Natural killer cell treated with Interleukin-12 subunit alpha and Interleukin-12 subunit beta and Interleukin-15 and Interleukin-18, amount 100 ng/mL, for 72 hours (primary cell): ENCODE measurements around the gene TEX22. TPM values are rescaled to one million over a fixed set of nuclear protein-coding genes. Genes with fewer than 3 reads are reported as not detected.

ENCODE experiments used
- ATAC-seq, 2 donors: fragments of 150-1000 bp; cut with Tn5 transposase in 1 of 2; sonication (Bioruptor Pico), chemical (Tn5 transposase) in 1 of 2; 2 replicates each; pipeline ENCODE4 v1.10.0; 2021
- DNase-seq: peaks from one replicate; pipeline ENCODE4 v3.0.0; 2022; ENCODE audit warnings: low spot score
- H3K27ac Mint-ChIP-seq, 2 donors: 1 replicate in 1 of 2; 2 replicates in 1 of 2; pipeline ENCODE4 v1.8.0; 2022; ENCODE audit warnings: mixed read lengths in 2 of 2, mild to moderate bottlenecking in 1 of 2, moderate library complexity in 1 of 2
- H3K27me3 Mint-ChIP-seq, 2 donors: 1 replicate in 1 of 2; 2 replicates in 1 of 2; pipeline ENCODE4 v1.8.0; 2022; ENCODE audit warnings: mixed read lengths in 2 of 2
- H3K36me3 Mint-ChIP-seq: one replicate; pipeline ENCODE4 v1.8.0; 2022; ENCODE audit warnings: mixed read lengths
- H3K4me1 Mint-ChIP-seq, 2 donors: 1 replicate in 1 of 2; 2 replicates in 1 of 2; pipeline ENCODE4 v1.8.0; 2022; ENCODE audit warnings: low read depth in 2 of 2, mixed read lengths in 2 of 2, mild to moderate bottlenecking in 1 of 2
- H3K4me3 Mint-ChIP-seq: one replicate; pipeline ENCODE4 v1.8.0; 2022; ENCODE audit warnings: mixed read lengths
- H3K9me3 Mint-ChIP-seq: 2 replicates; pipeline ENCODE4 v1.8.0; 2022; ENCODE audit warnings: mixed read lengths
- total RNA-seq, 2 donors: library from RNA; stranded (reverse); gene quantifications; one replicate each; pipeline ENCODE4 v1.2.3, GENCODE V29; 2022

Gene TEX22
- total RNA-seq, 2 donors from 2014 or later: 2.7 to 3.7 TPM

DNA sequence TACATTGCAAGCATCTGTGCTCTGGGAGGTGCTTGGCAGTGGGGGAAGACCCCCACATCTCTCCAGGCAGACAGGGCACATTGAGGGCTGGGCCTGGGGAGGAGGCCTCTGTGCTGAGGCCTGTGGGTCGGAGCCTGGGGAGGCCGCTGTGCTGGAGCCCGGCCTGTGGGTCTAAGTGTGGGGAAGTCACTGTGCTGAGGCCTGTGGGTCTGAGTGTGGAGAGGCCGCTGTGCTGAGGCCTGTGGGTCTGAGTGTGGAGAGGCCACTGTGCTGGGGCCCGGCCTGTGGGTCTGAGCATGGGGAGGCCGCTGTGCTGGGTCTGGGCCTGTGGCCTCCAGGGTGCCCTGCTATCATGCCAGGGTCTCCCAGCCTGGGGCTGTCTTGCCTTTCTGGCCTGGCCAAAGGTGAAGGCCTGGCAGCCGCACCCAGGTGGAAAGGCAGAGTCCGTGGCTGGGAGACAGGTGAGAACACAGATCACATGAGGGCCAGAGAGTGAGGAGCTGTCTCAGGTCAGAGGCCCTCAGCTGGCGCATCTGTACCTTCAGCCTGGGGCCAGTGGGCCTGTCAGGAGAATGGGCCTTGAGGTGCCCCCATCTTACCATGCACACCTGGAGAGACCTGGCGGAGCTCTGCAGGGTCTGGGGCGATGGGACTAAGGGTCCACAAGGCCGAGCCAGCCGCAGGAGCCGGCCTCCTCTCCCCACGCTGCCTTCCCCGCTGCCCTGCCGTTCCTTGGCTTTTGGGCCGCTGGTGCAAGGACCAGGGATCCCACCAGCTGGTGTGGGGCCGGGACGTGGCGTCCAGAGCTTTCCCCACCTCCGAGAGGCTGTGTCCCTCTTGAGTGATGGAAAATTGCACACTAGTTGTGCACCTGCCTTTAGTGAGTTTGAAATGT lies 57.7 kb downstream of the TEX22 start:
- Mint-ChIP-seq H3K4me3 (no peak overlapping the region), H3K9me3 (no peaks in the 10 kb centered on the region), H3K4me1 (peaks cover 0 to 10% of the 10 kb centered on the region in 2 donors), H3K27me3 (no peaks in the 10 kb centered on the region), H3K27ac (no peak overlapping the region), H3K36me3 (peaks cover 4% of the 10 kb centered on the region)
- ATAC-seq: no peak
- DNase-seq: no peak

GRCh38 chr14:105456736-105457617 lies 58.6 kb downstream of the TEX22 start:
- H3K9me3 Mint-ChIP-seq: no peaks in the 10 kb centered on the region
- H3K4me3 Mint-ChIP-seq: no peak overlapping the region
- peaks cover 4% of the 10 kb centered on the region for H3K36me3 Mint-ChIP-seq
- H3K27me3 Mint-ChIP-seq: no peaks in the 10 kb centered on the region
- peaks cover 0 to 10% of the 10 kb centered on the region in 2 donors for H3K4me1 Mint-ChIP-seq
- DNase-seq: no peak
- no peak overlapping the region for H3K27ac Mint-ChIP-seq
- no peak for ATAC-seq

- ATAC-seq: no peak
- H3K4me3 Mint-ChIP-seq: no peak overlapping the region
- H3K27ac Mint-ChIP-seq: no peak overlapping the region
- H3K4me1 Mint-ChIP-seq: peaks cover 0 to 6% of the 10 kb centered on the region in 2 donors
- no peaks in the 10 kb centered on the region for H3K9me3 Mint-ChIP-seq
- no peak for DNase-seq
- H3K27me3 Mint-ChIP-seq: no peaks in the 10 kb centered on the region
- no peaks in the 10 kb centered on the region for H3K36me3 Mint-ChIP-seq
Observed at GRCh38 chr14:105458010-105458409, 59.7 kb downstream of the TEX22 start.

GRCh38 chr14:105458571-105458970 lies 60.2 kb downstream of the TEX22 start:
- ATAC-seq (no peak), DNase-seq (no peak)
- Mint-ChIP-seq H3K4me3 (no peak overlapping the region), H3K27ac (no peak overlapping the region), H3K27me3 (no peaks in the 10 kb centered on the region), H3K4me1 (peaks cover 0 to 4% of the 10 kb centered on the region in 2 donors), H3K9me3 (no peaks in the 10 kb centered on the region), H3K36me3 (no peaks in the 10 kb centered on the region)

DNA sequence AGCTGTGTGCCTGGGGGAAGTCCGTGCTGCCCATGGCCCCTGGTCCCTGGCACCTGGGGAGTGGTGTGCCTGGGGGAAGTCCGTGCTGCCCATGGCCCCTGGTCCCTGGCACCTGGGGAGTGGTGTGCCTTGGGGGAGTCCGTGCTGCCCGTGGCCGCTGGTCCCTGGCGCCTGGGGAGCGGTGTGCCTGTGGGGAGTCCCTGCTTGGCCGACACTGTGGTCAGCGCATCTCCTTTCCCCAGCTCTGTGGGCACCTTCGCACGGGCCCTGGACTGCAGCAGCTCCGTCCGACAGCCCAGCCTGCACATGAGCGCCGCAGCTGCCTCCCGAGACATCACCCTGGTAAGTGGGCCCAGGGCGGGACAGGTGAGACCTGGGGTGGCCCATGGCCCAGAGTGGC lies 61.8 kb downstream of the TEX22 start:
- Mint-ChIP-seq H3K27ac (no peak overlapping the region), H3K4me3 (no peak overlapping the region), H3K4me1 (peaks cover 0 to 4% of the 10 kb centered on the region in 2 donors), H3K36me3 (no peaks in the 10 kb centered on the region), H3K9me3 (no peaks in the 10 kb centered on the region), H3K27me3 (no peaks in the 10 kb centered on the region)
- ATAC-seq (no peak), DNase-seq (no peak)

GRCh38 chr14:105460616-105461015 lies 62.3 kb downstream of the TEX22 start:
- H3K4me3 Mint-ChIP-seq: no peak overlapping the region
- H3K27ac Mint-ChIP-seq: no peak overlapping the region
- no peaks in the 10 kb centered on the region for H3K9me3 Mint-ChIP-seq
- DNase-seq (no peak), ATAC-seq (no peak)
- no peaks in the 10 kb centered on the region for H3K27me3 Mint-ChIP-seq
- no peaks in the 10 kb centered on the region for H3K36me3 Mint-ChIP-seq
- H3K4me1 Mint-ChIP-seq: peaks cover 0 to under 1% of the 10 kb centered on the region in 2 donors

GRCh38 chr14:105461903-105462302 lies 63.6 kb downstream of the TEX22 start:
- Mint-ChIP-seq H3K4me1 (no peaks in the 10 kb centered on the region), H3K9me3 (no peaks in the 10 kb centered on the region), H3K36me3 (no peaks in the 10 kb centered on the region), H3K27me3 (no peaks in the 10 kb centered on the region), H3K4me3 (no peak overlapping the region), H3K27ac (no peak overlapping the region)
- ATAC-seq: no peak
- DNase-seq: no peak

Other genes starting within 250 kb of the TEX22 start
- gene JAG2, start 229.8 kb upstream of the TEX22 start, total RNA-seq: 1 to 10 TPM; 5.9 to 7.1 TPM
- gene NUDT14, start 217.2 kb upstream of the TEX22 start, total RNA-seq: 10 to 100 TPM; 10.2 to 23.4 TPM
- gene BTBD6, start 150.0 kb upstream of the TEX22 start, total RNA-seq: 10 to 100 TPM; 42.3 to 52.9 TPM
- 10 to 100 TPM; 43.4 to 76.5 TPM for gene BRF1, start 97.5 kb upstream of the TEX22 start, total RNA-seq
- gene PACS2, start 83.8 kb upstream of the TEX22 start, total RNA-seq: 10 to 100 TPM; 24.9 to 26.3 TPM
- 100 to 1,000 TPM in 1 of 2 donors, 10 to 100 TPM in 1; 93.4 to 252 TPM for gene MTA1, start 21.3 kb downstream of the TEX22 start, total RNA-seq
- 1 to 10 TPM in 1 of 2 donors, under 1 TPM in 1; 0.98 to 2.2 TPM for gene CRIP2, start 76.3 kb downstream of the TEX22 start, total RNA-seq
- 10 to 100 TPM; 39.0 to 82.7 TPM for gene CRIP1, start 88.3 kb downstream of the TEX22 start, total RNA-seq
- gene TEDC1, start 92.7 kb downstream of the TEX22 start, total RNA-seq: 10 to 100 TPM; 25.1 to 59.2 TPM
- gene TMEM121, start 128.0 kb downstream of the TEX22 start, total RNA-seq: 1 to 10 TPM; 1.8 to 4.2 TPM